SU-DHL-6 (cell line): ENCODE measurements around the gene GAS5.

Source experiments
- H2AFZ ChIP-seq: fragments of 200-600 bp; sonication (generic); 2 replicates; pipeline ENCODE4 v1.6.1; 2014; ENCODE audit warnings: low read depth, mild to moderate bottlenecking, moderate library complexity, mixed read lengths, antibody characterized with exemption, low read length; ENCODE audit not compliant: severe bottlenecking
- H3F3A ChIP-seq: fragments of 200-600 bp; shearing (Covaris generic); 2 replicates; pipeline ENCODE4 v1.6.0; 2016; ENCODE audit warnings: antibody characterized with exemption, mild to moderate bottlenecking; ENCODE audit not compliant: insufficient read depth
- H3K27ac ChIP-seq: fragments of 200-600 bp; sonication (generic); 2 replicates; pipeline ENCODE4 v1.5.1; 2016; ENCODE audit warnings: low read depth, mild to moderate bottlenecking, low read length, moderate library complexity, mixed read lengths
- H3K27me3 ChIP-seq: fragments of 200-600 bp; sonication (generic), shearing (Covaris generic); 2 replicates; pipeline ENCODE4 v1.6.0; 2014; ENCODE audit warnings: mild to moderate bottlenecking, low read length
- H3K36me3 ChIP-seq: fragments of 200-600 bp; sonication (generic); 2 replicates; pipeline ENCODE4 v1.6.1; 2014; ENCODE audit warnings: mild to moderate bottlenecking, low read length, mixed read lengths
- H3K4me2 ChIP-seq: fragments of 300-600, 200-600 bp; shearing (Covaris generic), sonication (generic); 2 replicates; pipeline ENCODE4 v1.6.0; 2014; ENCODE audit warnings: low read length, low read depth, mild to moderate bottlenecking; ENCODE audit not compliant: poor library complexity, severe bottlenecking
- H3K4me3 ChIP-seq: fragments of 200-600 bp; sonication (generic); 2 replicates; pipeline ENCODE4 v1.5.1; 2014; ENCODE audit warnings: antibody characterized with exemption, low read length, mild to moderate bottlenecking, mixed read lengths; ENCODE audit not compliant: insufficient read depth, poor library complexity, severe bottlenecking
- H3K79me2 ChIP-seq: fragments of 200-600 bp; sonication (generic); 2 replicates; pipeline ENCODE4 v1.6.1; 2014; ENCODE audit warnings: mild to moderate bottlenecking, low read length, moderate library complexity; ENCODE audit not compliant: insufficient read depth
- H3K9ac ChIP-seq: fragments of 200-600 bp; sonication (generic); 2 replicates; pipeline ENCODE4 v1.7.0; 2014; ENCODE audit warnings: mild to moderate bottlenecking, low read length
- H3K9me2 ChIP-seq: fragments of 200-600 bp; sonication (generic); replicated peaks from 2 replicates; pipeline ENCODE4 v1.6.1; 2014; ENCODE audit warnings: low read length; ENCODE audit not compliant: insufficient read depth
- H3K9me3 ChIP-seq: fragments of 200-600 bp; sonication (generic); 2 replicates; pipeline ENCODE4 v1.6.1; 2014; ENCODE audit warnings: low read length, mixed read lengths; ENCODE audit not compliant: insufficient read depth
- H4K20me1 ChIP-seq: fragments of 200-600 bp; sonication (generic); 2 replicates; pipeline ENCODE4 v1.6.1; 2014; ENCODE audit warnings: low read depth, mild to moderate bottlenecking, antibody characterized with exemption, low read length, moderate library complexity, mixed read lengths
- EZH2phosphoT487 ChIP-seq: fragments of 200-600 bp; sonication (generic), shearing (Covaris generic); conservative IDR thresholded peaks from 2 replicates; pipeline ENCODE4 v1.6.1; 2018; ENCODE audit warnings: mild to moderate bottlenecking, antibody characterized with exemption, low read length, moderate library complexity, mixed read lengths
- TF ChIP-seq, protein P1 (sequence below): fragments of 200-600 bp; sonication (generic); IDR thresholded peaks from one replicate; pipeline ENCODE4 v1.5.1; 2017; ENCODE audit warnings: antibody characterized with exemption, mild to moderate bottlenecking, low read length, moderate library complexity; ENCODE audit not compliant: insufficient read depth, poor library complexity, severe bottlenecking

GAS5 gene

GRCh38 chr1:173888749-173889148, 21.0 kb upstream of the GAS5 start:
- no peak overlapping the region for H3K4me3 ChIP-seq

DNA sequence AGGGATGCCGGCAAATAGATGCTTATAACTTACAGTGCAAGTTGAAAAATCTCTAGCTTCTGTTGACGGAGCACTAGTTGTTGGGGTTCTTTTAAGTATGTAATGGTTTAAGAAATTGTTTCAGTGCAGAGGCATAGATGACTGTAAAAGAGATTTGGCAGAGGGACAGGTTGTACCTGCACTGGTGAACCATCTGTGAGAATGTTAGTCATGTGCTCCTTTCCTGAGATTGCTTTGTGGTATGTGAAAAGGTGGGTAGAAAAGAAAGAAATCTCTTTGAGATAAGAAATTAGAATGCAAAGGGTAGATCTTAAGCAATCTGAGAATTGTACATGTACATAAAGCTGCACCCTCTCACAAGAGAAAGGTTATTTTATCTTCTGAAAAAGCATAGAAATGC, 19.8 kb upstream of the GAS5 start:
- Histone ChIP-seq H3K4me2 (no peak overlapping the region), H3K9me3 (no peaks in the 10 kb centered on the region), H3K79me2 (no peaks in the 10 kb centered on the region; the same call in 1 of the 2 replicates), H3K4me3 (no peak overlapping the region), H3K36me3 (no peaks in the 10 kb centered on the region; the same call in 1 of the 2 replicates), H3F3A (no peaks in the 10 kb centered on the region), H3K9me2 (no peaks in the 10 kb centered on the region), H4K20me1 (no peaks in the 10 kb centered on the region), H3K27ac (no peak overlapping the region), H3K27me3 (no peaks in the 10 kb centered on the region), H3K9ac (no peak overlapping the region), H2AFZ (no peak overlapping the region)
- TF ChIP-seq EZH2phosphoT487, result no peak
- TF ChIP-seq, protein P1, sequence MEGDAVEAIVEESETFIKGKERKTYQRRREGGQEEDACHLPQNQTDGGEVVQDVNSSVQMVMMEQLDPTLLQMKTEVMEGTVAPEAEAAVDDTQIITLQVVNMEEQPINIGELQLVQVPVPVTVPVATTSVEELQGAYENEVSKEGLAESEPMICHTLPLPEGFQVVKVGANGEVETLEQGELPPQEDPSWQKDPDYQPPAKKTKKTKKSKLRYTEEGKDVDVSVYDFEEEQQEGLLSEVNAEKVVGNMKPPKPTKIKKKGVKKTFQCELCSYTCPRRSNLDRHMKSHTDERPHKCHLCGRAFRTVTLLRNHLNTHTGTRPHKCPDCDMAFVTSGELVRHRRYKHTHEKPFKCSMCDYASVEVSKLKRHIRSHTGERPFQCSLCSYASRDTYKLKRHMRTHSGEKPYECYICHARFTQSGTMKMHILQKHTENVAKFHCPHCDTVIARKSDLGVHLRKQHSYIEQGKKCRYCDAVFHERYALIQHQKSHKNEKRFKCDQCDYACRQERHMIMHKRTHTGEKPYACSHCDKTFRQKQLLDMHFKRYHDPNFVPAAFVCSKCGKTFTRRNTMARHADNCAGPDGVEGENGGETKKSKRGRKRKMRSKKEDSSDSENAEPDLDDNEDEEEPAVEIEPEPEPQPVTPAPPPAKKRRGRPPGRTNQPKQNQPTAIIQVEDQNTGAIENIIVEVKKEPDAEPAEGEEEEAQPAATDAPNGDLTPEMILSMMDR, result no peak

More at GRCh38 chr1:173888749-173889148, 21.0 kb upstream of the GAS5 start:
- no peak overlapping the region for H3K9ac ChIP-seq
- H3F3A ChIP-seq, result no peaks in the 10 kb centered on the region
- H3K27me3 ChIP-seq, result no peaks in the 10 kb centered on the region
- H3K36me3 ChIP-seq, result no peaks in the 10 kb centered on the region; the same call in 1 of the 2 replicates
- TF ChIP-seq, protein P1, result no peak
- TF ChIP-seq EZH2phosphoT487, result no peak
- no peaks in the 10 kb centered on the region; the same call in 1 of the 2 replicates for H3K79me2 ChIP-seq
- H4K20me1 ChIP-seq, result no peaks in the 10 kb centered on the region
- no peaks in the 10 kb centered on the region for H3K9me2 ChIP-seq
- no peak overlapping the region for H2AFZ ChIP-seq
- H3K4me2 ChIP-seq, result no peak overlapping the region
- H3K27ac ChIP-seq, result no peak overlapping the region
- H3K9me3 ChIP-seq, result no peaks in the 10 kb centered on the region

DNA sequence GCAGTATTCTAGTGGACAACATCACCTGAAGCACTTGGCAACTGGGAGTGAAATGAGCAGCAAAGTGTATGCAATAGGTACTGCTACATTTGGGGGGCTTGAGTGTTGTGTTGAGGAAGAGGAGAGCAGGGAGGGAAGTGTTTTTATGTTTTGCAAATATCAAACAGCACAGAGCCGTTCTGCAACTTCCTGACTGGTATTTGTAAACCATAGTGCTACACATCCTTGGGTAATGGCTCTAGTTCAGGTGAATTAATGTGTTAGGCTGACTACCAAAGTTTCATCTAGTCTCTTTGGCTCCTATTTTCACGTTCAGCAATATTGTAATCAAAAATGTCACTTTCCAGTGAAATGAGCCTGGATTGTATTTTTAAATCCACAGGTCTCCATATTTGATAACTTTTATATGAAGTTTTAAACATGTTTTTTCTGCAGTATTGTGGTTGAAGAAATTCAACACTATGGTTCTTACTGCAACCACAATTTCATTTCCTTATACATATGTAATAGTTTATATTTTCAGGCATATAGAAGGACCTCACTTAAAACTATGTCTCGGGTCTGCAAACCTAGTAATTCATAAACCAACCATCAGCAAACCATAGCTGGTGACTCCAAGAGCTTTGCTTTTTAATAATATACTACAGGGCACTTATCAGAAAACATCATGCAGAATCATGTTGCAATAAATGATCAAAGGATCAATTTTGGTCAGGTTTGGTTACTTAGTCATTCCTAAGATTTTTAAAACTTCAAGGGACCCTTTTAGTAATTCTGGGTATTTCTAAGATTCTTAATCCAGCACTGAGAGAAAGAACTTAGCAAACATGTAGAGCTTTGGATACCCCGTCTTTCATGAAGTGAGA, 19.2 kb upstream of the GAS5 start:
- Histone ChIP-seq H2AFZ (no peak overlapping the region), H4K20me1 (no peaks in the 10 kb centered on the region), H3K79me2 (no peaks in the 10 kb centered on the region; the same call in 1 of the 2 replicates), H3K36me3 (no peaks in the 10 kb centered on the region; the same call in 1 of the 2 replicates), H3K27me3 (no peaks in the 10 kb centered on the region), H3K27ac (no peak overlapping the region), H3K9me2 (no peaks in the 10 kb centered on the region), H3K9ac (no peak overlapping the region), H3K4me3 (no peak overlapping the region), H3K9me3 (no peaks in the 10 kb centered on the region), H3K4me2 (no peak overlapping the region), H3F3A (no peaks in the 10 kb centered on the region)
- TF ChIP-seq, protein P1, result no peak
- no peak for TF ChIP-seq EZH2phosphoT487
